HG03354 (cell line): ENCODE measurements around the gene SMC2.

Experiments
- ATAC-seq: cut with Tn5 transposase; IDR thresholded peaks from one replicate; pipeline ENCODE4 v1.9.1; 2021; ENCODE audit warnings: mild to moderate bottlenecking; ENCODE audit not compliant: unreplicated experiment, poor library complexity, severe bottlenecking

The SMC2 gene

GRCh38 chr9:104093647-104094533 lies at the start of gene SMC2:
TSS of gene SMC2 (plus strand) at chr9:104094309. CDS start at chr9:104095385, 1,076 bp downstream.
- peak; percentile 88 for ATAC-seq

GRCh38 chr9:104068546-104068945 lies 25.6 kb upstream of the SMC2 start:
- no peak for ATAC-seq

GRCh38 chr9:104069288-104069687 lies 24.8 kb upstream of the SMC2 start:
- no peak for ATAC-seq

GRCh38 chr9:104071589-104071988 lies 22.5 kb upstream of the SMC2 start:
- ATAC-seq: no peak

- no peak for ATAC-seq
These were observed 20.9 kb upstream of the SMC2 start for GRCh38 chr9:104073098-104073769.

GRCh38 chr9:104073770-104074133 lies 20.4 kb upstream of the SMC2 start:
- no peak for ATAC-seq

- ATAC-seq: no peak
These were observed 19.2 kb upstream of the SMC2 start for GRCh38 chr9:104074876-104075275.

GRCh38 chr9:104075801-104076753 lies 18.0 kb upstream of the SMC2 start:
- ATAC-seq: no peak

- ATAC-seq: no peak
These were observed 15.5 kb upstream of the SMC2 start for GRCh38 chr9:104078596-104078995.

- no peak for ATAC-seq
These were observed 13.1 kb upstream of the SMC2 start for GRCh38 chr9:104080983-104081382.

- no peak for ATAC-seq
These were observed 11.9 kb upstream of the SMC2 start for GRCh38 chr9:104082168-104082567.

GRCh38 chr9:104085525-104085924 lies 8.6 kb upstream of the SMC2 start:
- no peak for ATAC-seq

- ATAC-seq: no peak
These were observed 6.2 kb upstream of the SMC2 start for GRCh38 chr9:104087894-104088293.

- no peak for ATAC-seq
These were observed 5.7 kb upstream of the SMC2 start for GRCh38 chr9:104088416-104088815.

- ATAC-seq: no peak
These were observed 3.5 kb upstream of the SMC2 start for GRCh38 chr9:104090578-104090977.

GRCh38 chr9:104091116-104091515 lies 3.0 kb upstream of the SMC2 start:
- no peak for ATAC-seq

- ATAC-seq: peak; percentile 36
These were observed 2.4 kb upstream of the SMC2 start for GRCh38 chr9:104091708-104092107.

- no peak for ATAC-seq
These were observed 1.9 kb upstream of the SMC2 start for GRCh38 chr9:104092192-104092591.

GRCh38 chr9:104092875-104093600 lies 1.1 kb upstream of the SMC2 start:
- ATAC-seq: no peak
